K562 (cell line): Measurements from ENCODE around the gene PPP1R12C. TPM values are rescaled to one million over a fixed set of nuclear protein-coding genes. Genes with fewer than 3 reads are reported as not detected.

ENCODE experiments used
- ARNT ChIP-seq, 2 experiments: fragments of 450-650 bp; IDR thresholded peaks; 2 replicates each; pipeline ENCODE4 v1.6.1; 2016; ENCODE audit warnings: mild to moderate bottlenecking in 1 of 2
- BCOR ChIP-seq: fragments of 450-650 bp; IDR thresholded peaks from 2 replicates; pipeline ENCODE4 v1.6.1; 2016
- CBFA2T3 ChIP-seq: fragments of 450-650 bp; IDR thresholded peaks from 2 replicates; pipeline ENCODE4 v1.6.1; 2017
- ELF2 ChIP-seq: fragments of 250-450 bp; sonication (Bioruptor Pico); IDR thresholded peaks from 2 replicates; pipeline ENCODE4 v1.5.0; 2021; ENCODE audit warnings: mild to moderate bottlenecking
- HBP1 ChIP-seq: fragments of 450-650 bp; formaldehyde crosslinking; IDR thresholded peaks from 2 replicates; pipeline ENCODE4 v1.4.0; 2022; ENCODE audit warnings: missing genetic modification characterization
- HDGF ChIP-seq: fragments of 450-650 bp; IDR thresholded peaks from 2 replicates; pipeline ENCODE4 v1.6.1; 2016
- MIER1 ChIP-seq: fragments of 450-650 bp; IDR thresholded peaks from 2 replicates; pipeline ENCODE4 v1.6.1; 2016; ENCODE audit warnings: antibody characterized with exemption, mild to moderate bottlenecking, low read depth
- MNT ChIP-seq, 2 experiments: fragments of 450-650 bp; conservative IDR thresholded peaks; 2 replicates each; pipeline ENCODE4 v1.6.1; 2017; ENCODE audit warnings: mild to moderate bottlenecking in 2 of 2, moderate library complexity in 2 of 2
- MTA1 ChIP-seq: fragments of 450-650 bp; IDR thresholded peaks from 2 replicates; pipeline ENCODE4 v1.6.1; 2017; ENCODE audit warnings: borderline replicate concordance
- NBN ChIP-seq: fragments of 450-650 bp; IDR thresholded peaks from 2 replicates; pipeline ENCODE4 v1.6.1; 2016; ENCODE audit warnings: low read depth, mild to moderate bottlenecking
- PHF20 ChIP-seq: fragments of 450-650 bp; IDR thresholded peaks from 2 replicates; pipeline ENCODE4 v1.6.1; 2018; ENCODE audit not compliant: partially characterized antibody
- PKNOX1 ChIP-seq: fragments of 450-650 bp; IDR thresholded peaks from 2 replicates; pipeline ENCODE4 v1.6.1; 2016
- POLR2B ChIP-seq: fragments of 450-650 bp; IDR thresholded peaks from 2 replicates; pipeline ENCODE4 v1.6.1; 2018; ENCODE audit warnings: low read depth; ENCODE audit not compliant: partially characterized antibody
- TAF15 ChIP-seq: fragments of 200-400 bp; formaldehyde crosslinking; IDR thresholded peaks from 2 replicates; pipeline ENCODE4 v1.6.1; 2017; ENCODE audit warnings: mild to moderate bottlenecking, low read depth, low read length, moderate library complexity
- TRIM24 ChIP-seq, 2 experiments: fragments of 450-650 bp; IDR thresholded peaks; 2 replicates each; pipeline ENCODE4 v1.6.1; 2016
- ZBTB11 ChIP-seq, 3 experiments: fragments of 200-800 bp in 1 of 3; fragments of 250-450 bp in 1 of 3; fragments of 450-650 bp in 1 of 3; sonication (Bioruptor Pico) in 1 of 3; sonication (Bioruptor generic) in 1 of 3; formaldehyde crosslinking in 1 of 3; IDR thresholded peaks; 2 replicates each; pipeline versions ENCODE4 v1.6.1 to v1.8.0; 2016 to 2022; ENCODE audit warnings: mild to moderate bottlenecking in 2 of 3, missing genetic modification characterization in 2 of 3, missing compliant biosample characterization in 1 of 3, moderate library complexity in 1 of 3
- ZEB2 ChIP-seq: fragments of 450-650 bp; IDR thresholded peaks from 2 replicates; pipeline ENCODE4 v1.6.1; 2016
- ZNF511 ChIP-seq: sonication (generic); formaldehyde crosslinking; IDR thresholded peaks from 2 replicates; pipeline ENCODE4 v1.8.0; 2022; ENCODE audit warnings: mild to moderate bottlenecking, missing genetic modification reagents
- ZNF740 ChIP-seq, 3 experiments: fragments of 200-800 bp in 1 of 3; sonication (Bioruptor generic) in 1 of 3; sonication (generic) in 1 of 3; formaldehyde crosslinking in 1 of 3; IDR thresholded peaks; 2 replicates each; pipeline versions ENCODE4 v1.6.1 to v1.8.0; 2016 to 2022; ENCODE audit warnings: mild to moderate bottlenecking in 2 of 3, missing compliant biosample characterization in 2 of 3, missing genetic modification characterization in 2 of 3, missing genetic modification reagents in 1 of 3
- ZNF785 ChIP-seq: fragments of 250-450 bp; sonication (Bioruptor Pico); IDR thresholded peaks from 2 replicates; pipeline ENCODE4 v1.4.0; 2020; ENCODE audit warnings: mild to moderate bottlenecking
- polyA plus RNA-seq, 8 experiments: library from polyadenylated mRNA; depleted of rRNA in 4 of 8; stranded (reverse) in 5 of 8; unstranded in 3 of 8; fragments of >200 nt; fragmentation: Nextera tagmentation in 2 of 8; fragmentation: Illumina TruSeq in 1 of 8; extraction: Ambion mirVana in 2 of 8; extraction: Trizol in 1 of 8; gene quantifications; 2 replicates each; pipeline versions ENCODE4 v1.2.1 to v1.2.3, GENCODE V29; 2011 to 2014; ENCODE audit warnings: inconsistent platforms in 1 of 8, missing spikeins in 1 of 8
- total RNA-seq, 7 experiments: library from RNA; depleted of rRNA in 6 of 7; stranded (reverse); fragments of >200 nt in 6 of 7; fragmentation: Illumina TruSeq in 2 of 7; extraction: Trizol in 2 of 7; gene quantifications; 2 replicates each; pipeline versions ENCODE4 v1.2.1 to v1.2.3, GENCODE V29; 2011 to 2021; ENCODE audit warnings: low replicate concordance in 1 of 7

Gene PPP1R12C
- total and polyA plus RNA-seq, 9 of the 15 experiments (the other 6 are each of a cell fraction or from before 2014, with no cell fraction given), result 1.8 to 136 (median 33.7) TPM

- TF ChIP-seq HBP1 (peak; percentile 88), ZBTB11 (CRISPR knock-in tag; IDR thresholded peaks at IDR 0.05) (peak in 1 of 3 experiments; percentile 86; a peak in 2 of 6 replicates), ZNF785 (no peak), PHF20 (peak; percentile 96), PKNOX1 (peak; percentile 75), MTA1 (peak; percentile 78; the same call in 1 of the 2 replicates), MIER1 (0 out of 2 replicates have a peak, but pooled peaks have one; percentile 62), ELF2 (CRISPR knock-in tag) (peak; percentile 61), POLR2B (peak; percentile 46), ZEB2 (peak; percentile 59; the same call in 1 of the 2 replicates), ZNF511 (CRISPR knock-in tag) (no peak), TRIM24 (IDR thresholded peaks at IDR 0.05) (peak; percentile 72 to 81), TAF15 (no peak), HDGF (peak; percentile 85; the same call in 1 of the 2 replicates), ARNT (IDR thresholded peaks at IDR 0.05) (peak in 1 of 2 experiments; percentile 63; a peak in 1 of 4 replicates), ZNF740 (CRISPR knock-in tag; IDR thresholded peaks at IDR 0.05) (no peak), ZNF740 (tag; IDR thresholded peaks at IDR 0.05) (no peak), NBN (0 out of 2 replicates have a peak, but pooled peaks have one; percentile 40), MNT (conservative IDR thresholded peaks at IDR 0.05) (peak in 1 of 2 experiments; percentile 54; a peak in 1 of 4 replicates), BCOR (peak; percentile 34; the same call in 1 of the 2 replicates), CBFA2T3 (peak; percentile 11; the same call in 1 of the 2 replicates)
Observed at GRCh38 chr19:55152017-55152416, 34.6 kb upstream of the PPP1R12C start (continued).
